Activated T-helper 1 cell treated with Interleukin-2 at 50 U/mL for 16 hours (primary cell): ENCODE results near the gene DTWD2.
"Not testable (repeated sequence)": the region's sequence is repeated elsewhere in the genome, so short reads cannot be mapped to it uniquely, and the experiment has no call there.

Experiments used
- DNase-seq: peaks from one replicate; pipeline ENCODE4 v3.0.0-alpha.2; 2020; ENCODE audit warnings: low read depth

Gene DTWD2

DNA sequence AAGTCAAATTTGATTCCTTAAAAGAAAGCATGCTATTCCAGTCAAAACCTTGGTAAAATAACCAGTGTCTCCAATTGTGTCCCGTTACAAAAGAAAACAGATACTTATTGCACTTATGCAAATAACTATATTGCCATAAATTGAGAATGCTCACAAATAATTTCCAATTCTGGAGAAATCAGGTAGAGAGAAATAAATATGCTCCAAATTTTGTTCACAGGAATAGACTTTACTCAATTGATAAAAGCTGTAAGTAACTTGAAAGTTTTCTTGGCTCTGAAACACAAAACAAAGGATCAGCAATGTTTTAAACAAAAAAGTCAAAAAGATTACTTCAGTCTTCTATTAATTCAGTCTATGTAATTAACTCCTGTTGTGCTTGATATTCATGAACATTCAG is 7.8 kb upstream of the DTWD2 start:
- no peak for DNase-seq

GRCh38 chr5:118994595-118994994 is 6.2 kb upstream of the DTWD2 start:
- no peak for DNase-seq

DNA sequence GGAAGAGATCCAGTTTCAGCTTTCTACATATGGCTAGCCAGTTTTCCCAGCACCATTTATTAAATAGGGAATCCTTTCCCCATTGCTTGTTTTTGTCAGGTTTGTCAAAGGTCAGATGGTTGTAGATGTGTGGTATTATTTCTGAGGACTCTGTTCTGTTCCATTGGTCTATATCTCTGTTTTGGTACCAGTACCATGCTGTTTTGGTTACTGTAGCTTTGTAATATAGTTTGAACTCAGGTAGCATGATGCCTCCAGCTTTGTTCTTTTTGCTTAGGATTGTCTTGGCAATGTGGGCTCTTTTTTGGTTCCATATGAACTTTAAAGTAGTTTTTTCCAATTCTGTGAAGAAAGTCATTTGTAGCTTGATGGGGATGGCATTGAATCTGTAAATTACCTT is 4.8 kb upstream of the DTWD2 start:
- DNase-seq, result not testable (repeated sequence)

GRCh38 chr5:118992055-118992454 is 3.7 kb upstream of the DTWD2 start:
- not testable (repeated sequence) for DNase-seq

- DNase-seq, result no peak
Measured at GRCh38 chr5:118990582-118990981, 2.2 kb upstream of the DTWD2 start.

GRCh38 chr5:118989816-118990215 is 1.5 kb upstream of the DTWD2 start:
- no peak for DNase-seq

GRCh38 chr5:118988866-118989180 is 476 bp upstream of the DTWD2 start:
- no peak for DNase-seq

GRCh38 chr5:118984602-118985001 is 3.7 kb downstream of the DTWD2 start:
- DNase-seq, result no peak

GRCh38 chr5:118981783-118982182 is 6.6 kb downstream of the DTWD2 start:
- no peak for DNase-seq

DNA sequence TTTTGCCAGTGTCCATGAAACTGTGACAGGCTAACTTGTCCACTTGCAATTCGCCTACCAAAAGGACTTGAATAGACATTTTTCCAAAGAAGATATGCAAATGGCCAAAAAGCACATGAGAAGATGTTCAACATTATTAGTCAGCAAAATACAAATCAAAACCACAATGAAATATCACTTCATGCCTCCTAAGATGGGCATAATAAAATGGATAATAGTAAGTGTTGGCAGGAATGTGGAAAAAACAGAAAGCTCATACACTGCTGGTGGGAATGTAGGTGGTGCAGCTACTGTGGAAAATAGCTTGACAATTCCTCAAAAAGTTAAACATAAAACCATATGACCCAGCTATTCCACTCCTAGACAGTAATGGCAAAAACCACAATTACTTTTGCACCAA is 7.9 kb downstream of the DTWD2 start:
- DNase-seq, result no peak

- DNase-seq, result no peak
Measured at GRCh38 chr5:118980017-118980416, 8.3 kb downstream of the DTWD2 start.

DNA sequence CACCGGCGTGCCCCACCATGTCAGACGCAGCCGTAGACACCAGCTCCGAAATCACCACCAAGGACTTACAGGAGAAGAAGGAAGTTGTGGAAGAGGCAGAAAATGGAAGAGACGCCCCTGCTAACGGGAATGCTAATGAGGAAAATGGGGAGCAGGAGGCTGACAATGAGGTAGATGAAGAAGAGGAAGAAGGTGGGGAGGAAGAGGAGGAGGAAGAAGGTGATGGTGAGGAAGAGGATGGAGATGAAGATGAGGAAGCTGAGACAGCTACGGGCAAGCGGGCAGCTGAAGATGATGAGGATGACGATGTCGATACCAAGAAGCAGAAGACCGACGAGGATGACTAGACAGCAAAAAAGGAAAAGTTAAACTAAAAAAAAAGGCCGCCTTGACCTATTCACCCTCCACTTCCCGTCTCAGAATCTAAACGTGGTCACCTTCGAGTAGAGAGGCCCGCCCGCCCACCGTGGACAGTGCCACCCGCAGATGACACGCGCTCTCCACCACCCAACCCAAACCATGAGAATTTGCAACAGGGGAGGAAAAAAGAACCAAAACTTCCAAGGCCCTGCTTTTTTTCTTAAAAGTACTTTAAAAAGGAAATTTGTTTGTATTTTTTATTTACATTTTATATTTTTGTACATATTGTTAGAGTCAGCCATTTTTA is 14.4 kb downstream of the DTWD2 start:
- not testable (repeated sequence) for DNase-seq

- no peak for DNase-seq
Measured at GRCh38 chr5:118968925-118969375, 19.4 kb downstream of the DTWD2 start.

- DNase-seq, result no peak
Measured at GRCh38 chr5:118968406-118968911, 19.9 kb downstream of the DTWD2 start.

GRCh38 chr5:118967059-118967508 is 21.3 kb downstream of the DTWD2 start:
- no peak for DNase-seq

- DNase-seq, result no peak
Measured at GRCh38 chr5:118965890-118966289, 22.5 kb downstream of the DTWD2 start.

- DNase-seq, result not testable (repeated sequence)
Measured at GRCh38 chr5:118964970-118965369, 23.4 kb downstream of the DTWD2 start.

GRCh38 chr5:118964388-118964787 is 24.0 kb downstream of the DTWD2 start:
- DNase-seq, result not testable (repeated sequence)

DNA sequence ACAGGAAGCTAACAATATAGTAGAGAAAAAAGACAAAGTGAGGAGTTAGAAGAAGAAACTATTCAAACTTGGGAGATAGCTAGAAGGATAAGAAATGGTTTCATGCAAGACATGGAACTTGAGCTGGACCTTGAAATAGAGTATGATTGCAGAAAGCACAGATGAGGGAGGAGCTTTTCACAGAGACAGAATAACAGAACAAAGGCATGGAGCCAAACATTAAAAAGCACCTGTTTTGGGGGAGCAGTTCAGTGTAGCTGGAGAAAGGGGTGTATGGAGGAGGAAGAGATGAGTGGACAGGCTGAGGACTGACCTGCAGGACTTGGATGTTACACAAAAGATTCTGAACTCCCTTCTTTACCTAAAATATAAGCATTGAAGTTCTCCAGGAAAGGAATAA is 25.2 kb downstream of the DTWD2 start:
- no peak for DNase-seq

GRCh38 chr5:118960557-118960956 is 27.8 kb downstream of the DTWD2 start:
- DNase-seq, result no peak

DNA sequence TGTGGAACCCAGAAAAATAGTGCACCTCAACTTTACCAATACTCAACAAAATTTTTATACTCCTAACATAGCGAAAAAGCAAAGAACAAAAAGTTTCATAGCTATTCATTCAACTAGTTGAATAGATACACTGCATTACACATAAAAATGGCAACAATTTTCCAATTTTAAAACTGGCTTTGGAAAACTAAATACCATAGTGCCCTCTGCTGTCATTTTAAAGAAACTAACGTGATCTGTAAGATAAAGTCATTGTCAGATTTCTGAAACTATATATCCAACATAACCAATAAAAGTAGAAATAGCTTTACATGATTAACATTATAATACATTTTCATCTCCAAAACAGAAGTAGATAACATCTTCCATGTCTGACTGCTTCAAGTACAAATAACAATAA is 31.6 kb downstream of the DTWD2 start:
- no peak for DNase-seq

- no peak for DNase-seq
Measured at GRCh38 chr5:118953652-118954005, 34.7 kb downstream of the DTWD2 start.

DNA sequence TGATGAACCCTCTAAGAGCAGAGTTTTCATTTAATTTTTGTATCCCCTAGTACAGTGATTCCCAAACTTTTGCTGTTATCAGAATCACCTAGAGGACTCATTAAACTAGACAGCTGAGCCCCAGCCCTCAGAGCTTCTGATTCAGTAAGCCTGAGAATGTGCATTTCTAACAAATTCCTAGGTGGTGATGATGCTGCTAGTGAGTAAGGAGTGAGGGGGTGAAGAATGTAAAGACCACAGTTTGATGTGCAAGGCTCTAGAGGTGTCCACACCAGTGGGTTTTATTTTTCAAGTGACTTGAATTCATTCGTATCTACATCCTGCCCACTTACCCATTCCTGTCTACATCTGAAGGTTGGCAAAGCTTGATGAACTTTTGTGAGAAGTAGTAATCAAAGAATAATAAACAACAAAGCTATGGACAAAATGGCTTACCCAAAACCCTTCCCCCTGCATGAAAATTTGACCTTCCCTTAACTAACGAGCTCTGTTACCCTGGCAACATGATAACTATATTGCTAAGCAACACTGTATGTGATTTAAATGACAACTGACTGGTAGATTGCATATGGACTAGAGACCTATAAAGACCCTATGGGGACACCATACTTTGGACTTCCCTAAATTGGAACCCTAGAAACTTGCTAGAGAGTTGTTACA is 35.2 kb downstream of the DTWD2 start:
- DNase-seq, result no peak

DNA sequence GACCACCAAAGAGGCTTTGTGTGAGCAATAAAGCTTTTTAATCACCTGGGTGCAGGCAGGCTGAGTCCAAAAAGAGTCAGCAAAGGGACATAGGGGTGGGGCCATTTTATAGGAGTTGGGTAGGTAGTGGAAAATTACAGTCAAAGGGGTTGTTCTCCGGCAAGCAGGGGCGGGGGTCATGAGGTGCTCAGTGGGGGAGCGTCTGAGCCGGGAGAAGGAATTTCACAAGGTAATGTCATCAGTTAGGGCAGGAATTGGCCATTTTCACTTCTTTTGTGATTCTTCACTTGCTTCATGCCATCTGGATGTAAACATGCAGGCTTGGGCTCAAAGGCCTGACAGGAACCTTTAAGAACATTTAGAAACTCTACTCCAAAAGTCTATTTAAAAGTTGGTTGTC is 36.0 kb downstream of the DTWD2 start:
- not testable (repeated sequence) for DNase-seq
